RPMI7951 (cell line): ENCODE data around the gene NFIA. TPM values are rescaled to one million over a fixed set of nuclear protein-coding genes. Genes with fewer than 3 reads are reported as not detected.

Experiments
- DNase-seq: peaks from one replicate; pipeline ENCODE4 v3.0.0-alpha.2; 2012; ENCODE audit warnings: low read depth
- total RNA-seq: library from RNA; depleted of rRNA; stranded (reverse); fragments of >200 nt; shearing (Covaris generic); gene quantifications from 2 replicates; pipeline ENCODE4 v1.2.3, GENCODE V29; 2014

The NFIA gene
- total RNA-seq, 1 experiment from 2014 or later: 3.0 TPM

DNA sequence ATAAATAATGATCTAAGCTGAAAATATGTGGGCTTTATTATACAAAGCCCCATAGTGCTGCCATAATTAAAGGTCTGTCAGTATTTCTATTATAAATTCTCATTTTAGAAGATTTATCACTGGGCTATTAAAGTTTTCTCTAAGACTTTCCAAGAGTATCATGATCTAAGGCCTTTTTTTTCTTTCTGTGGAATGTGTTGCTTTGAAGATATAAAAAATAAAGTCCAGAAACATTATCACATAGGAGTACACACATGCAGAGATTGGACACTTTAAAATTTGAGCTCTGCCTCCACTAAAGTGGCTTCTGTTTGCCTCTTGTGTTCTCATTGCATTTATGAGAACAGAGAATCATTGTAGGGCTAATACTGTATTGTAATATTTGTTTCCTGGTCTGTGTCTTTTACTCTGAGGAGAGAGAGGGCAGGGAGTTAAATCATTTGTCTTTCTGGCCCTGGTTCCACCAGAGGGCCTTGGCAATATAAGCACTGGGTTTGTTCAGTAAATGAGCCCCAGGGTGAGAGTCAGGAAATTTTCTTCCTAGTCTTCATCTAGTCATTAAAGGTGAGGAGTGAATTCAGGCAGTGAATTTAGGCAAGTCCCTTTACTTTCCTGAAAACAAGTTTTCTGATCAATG lies 70.2 kb downstream of the NFIA start:
- no peak for DNase-seq

DNA sequence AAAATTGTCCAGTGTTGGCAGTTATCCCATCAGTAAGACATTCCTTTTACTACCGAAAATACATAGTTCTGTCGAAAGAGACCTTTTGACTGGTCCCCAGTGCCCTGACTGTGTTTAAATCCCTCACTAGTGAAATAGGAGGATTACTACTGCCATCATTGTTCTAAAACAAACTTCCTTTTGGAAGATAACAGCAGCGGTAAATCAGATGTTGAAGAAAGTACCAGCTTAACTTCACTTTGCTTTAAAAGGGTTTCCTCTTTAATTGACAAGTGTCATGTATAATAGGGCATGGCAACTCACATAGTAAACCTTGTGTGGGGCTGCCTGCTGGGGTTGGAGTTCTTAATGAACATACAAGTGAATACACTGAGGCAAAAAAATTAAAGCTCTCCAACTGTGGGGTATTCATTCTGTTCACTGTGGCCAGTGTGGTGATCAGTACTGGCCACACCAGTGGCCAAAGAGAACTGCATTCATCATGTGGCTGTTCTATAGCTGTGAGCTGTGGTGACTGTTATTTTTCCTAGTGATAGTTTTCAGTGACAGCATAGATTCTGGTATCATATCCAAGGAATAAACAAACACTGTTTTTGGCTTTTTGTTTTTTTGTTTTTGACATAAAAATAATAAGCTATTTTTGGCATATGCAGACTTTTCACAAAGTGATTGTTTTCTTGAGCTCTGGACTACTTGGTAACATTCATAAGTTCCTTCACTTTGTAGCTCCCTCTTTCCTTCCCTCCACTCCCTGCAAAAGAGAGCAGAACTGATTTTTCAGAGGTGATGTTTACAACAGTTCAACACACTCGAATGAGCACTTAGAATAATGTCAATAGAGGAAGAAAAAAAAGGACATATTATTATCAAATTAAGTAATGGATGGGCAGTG lies 74.5 kb downstream of the NFIA start:
- DNase-seq: no peak

DNA sequence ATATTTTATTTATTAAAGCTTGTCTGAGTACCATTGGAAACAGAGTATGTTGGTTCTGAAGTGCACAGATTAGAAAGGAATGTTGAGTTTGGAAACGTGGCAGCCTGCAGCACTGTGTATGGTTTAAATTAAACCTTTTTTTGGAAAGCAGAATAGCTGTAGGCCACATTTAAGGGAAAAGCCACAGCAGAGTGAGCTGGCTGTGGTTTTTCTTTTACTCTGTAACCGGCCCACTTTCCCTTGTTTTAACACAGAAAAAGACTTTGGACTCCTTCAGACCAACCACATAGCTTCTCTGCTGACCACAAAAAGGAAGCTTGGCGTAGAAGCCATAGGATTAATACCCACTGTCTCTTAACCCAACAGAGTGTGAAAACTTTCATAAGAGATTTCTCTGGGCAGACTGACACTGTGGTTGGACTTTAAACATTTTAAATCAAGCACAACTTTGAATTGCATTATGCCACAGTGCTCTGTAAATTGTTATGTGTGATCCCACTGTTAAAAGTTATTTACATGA lies 75.2 kb downstream of the NFIA start:
- DNase-seq: peak; percentile 76

DNA sequence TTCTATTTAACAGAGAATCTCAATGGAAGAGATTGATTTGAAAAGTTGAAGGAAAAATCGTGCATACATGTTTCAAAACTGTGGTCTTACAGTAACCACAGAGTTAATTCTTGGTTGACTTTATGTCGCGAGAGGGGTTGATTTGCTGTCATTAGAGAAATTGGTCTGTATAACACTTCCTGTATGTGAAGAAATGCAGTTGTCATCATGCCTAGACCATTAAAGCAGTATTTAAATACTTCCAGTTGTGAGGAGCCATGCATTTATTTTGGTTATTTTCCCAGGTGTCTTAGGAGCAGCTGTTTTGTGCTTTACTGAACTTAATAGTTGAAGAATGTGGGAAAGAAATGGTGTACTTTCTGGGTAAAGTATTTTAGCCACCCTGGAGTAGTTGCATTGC lies 76.2 kb downstream of the NFIA start:
- no peak for DNase-seq

DNA sequence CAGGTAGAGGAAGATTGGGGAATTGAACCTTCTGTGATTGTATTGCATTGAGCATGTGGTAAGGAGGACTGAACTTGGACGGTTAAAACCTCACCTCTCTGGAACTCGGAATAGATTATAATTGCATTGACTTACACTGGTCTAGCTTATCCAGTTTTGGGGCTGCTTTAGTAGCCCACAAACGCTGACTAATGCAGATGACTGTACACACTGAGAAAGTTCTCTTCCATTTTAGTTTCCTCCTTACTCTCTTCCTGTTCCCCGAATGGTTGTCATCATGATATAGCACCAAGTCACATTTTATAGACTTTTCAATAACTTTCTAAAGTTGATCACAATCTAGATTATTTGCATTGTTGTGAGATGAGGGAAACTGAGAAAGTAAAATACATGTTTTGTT lies 78.2 kb downstream of the NFIA start:
- no peak for DNase-seq

DNA sequence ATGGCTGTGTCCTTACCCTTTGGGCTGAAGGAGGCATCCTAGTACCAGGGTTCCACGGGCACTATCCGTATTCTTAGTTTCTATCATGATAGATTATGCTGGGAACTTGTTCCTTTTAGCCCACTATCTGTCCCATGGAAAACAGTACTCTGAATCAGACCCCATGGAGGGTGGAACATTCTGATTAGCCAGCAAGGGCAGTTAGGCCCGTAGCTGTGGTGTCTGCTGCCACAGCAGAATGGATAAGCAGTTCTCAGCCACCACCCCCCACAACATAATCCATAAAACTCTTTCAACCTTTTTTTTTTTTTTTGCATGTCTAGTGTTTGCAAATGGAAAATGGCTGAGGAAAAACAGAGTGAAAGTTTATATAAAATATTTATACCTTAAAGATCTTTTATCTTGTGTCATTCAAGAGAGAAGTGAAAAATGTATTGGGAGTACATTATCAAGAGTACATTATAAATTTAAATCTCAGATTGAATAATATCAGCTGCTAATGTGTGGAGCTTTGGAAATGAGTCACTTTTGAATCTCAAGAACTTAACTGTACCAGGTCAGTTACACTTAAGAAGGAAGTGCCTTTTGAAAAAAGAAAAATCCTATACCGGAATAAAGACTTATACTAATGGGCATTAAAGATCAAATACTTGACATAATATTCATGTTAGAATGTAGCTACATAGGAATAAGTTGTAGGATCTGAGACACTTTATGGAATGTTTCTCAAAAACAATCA lies 80.3 kb downstream of the NFIA start:
- DNase-seq: no peak

DNA sequence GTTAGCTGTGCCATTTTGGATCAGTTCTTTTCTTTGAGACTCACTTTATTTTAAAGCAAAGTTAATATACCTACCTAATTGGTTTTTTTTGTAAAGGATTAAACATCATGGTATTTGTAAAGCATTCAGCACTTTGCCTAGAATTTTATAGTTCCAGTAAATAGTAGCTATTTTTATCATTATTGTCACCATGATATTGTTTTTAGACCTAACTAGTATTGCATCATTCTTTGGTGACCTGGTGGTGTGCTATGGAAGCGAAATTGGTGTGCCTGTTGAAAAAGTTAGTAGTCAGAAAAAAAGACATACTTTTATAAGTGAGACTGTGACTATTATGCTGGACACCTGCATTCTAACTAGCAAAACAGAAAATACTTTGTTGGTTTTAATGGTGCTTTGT lies 81.0 kb downstream of the NFIA start:
- no peak for DNase-seq

DNA sequence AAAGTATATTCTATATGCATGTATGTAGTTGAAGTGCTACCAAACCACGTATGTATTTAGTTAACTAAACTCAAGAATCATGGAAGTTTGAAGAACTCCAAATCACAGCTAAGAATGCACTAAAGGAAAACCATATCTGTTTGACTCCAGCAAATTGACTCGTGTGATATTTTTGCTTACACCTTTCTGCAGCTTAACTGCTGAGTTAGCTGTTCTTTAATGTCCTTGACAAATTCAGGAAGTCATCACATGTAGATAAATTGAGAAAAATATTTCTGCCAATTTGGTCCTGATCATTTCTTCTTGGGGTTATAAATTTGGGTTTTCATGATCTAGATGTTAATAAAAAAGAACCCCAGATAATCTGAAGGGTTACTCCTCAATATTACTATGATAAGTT lies 83.0 kb downstream of the NFIA start:
- no peak for DNase-seq

DNA sequence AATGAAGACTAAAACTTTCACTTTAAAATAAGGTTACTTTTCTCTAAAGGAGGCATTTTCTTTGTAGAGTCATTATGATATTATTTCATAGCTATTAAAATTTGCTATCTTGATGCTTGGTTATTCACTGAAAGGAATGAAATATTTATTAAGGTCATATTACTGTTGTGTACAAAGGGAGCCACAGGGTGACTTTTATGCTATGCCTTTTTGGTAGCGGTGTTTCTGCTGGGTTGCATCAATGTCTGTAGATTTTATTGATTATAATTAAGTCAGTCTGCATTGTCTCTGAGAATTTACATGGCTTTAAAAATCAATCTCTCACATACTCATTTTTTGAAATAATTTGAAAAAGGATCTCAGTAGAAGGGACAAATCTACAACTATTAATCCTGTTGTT lies 84.9 kb downstream of the NFIA start:
- DNase-seq: no peak

DNA sequence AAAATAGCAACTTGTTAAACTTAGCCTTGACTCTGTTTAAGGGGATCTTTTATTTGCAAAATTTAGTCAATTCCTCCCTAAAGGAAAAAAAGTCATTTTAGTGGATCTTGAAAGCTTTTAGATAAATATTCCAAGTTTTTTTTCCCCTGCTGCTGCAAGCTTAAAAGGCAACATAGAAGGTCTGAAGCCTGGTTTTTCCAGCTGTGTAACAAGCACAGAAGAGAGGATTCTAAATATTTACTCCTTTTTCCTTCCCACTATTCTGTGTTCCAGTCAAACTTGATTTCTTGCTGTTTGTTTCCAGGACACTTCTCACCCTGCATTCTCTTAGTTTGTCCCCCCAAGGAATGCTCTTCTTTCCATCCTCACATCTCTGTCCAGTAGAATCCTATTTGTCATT lies 86.7 kb downstream of the NFIA start:
- DNase-seq: no peak

DNA sequence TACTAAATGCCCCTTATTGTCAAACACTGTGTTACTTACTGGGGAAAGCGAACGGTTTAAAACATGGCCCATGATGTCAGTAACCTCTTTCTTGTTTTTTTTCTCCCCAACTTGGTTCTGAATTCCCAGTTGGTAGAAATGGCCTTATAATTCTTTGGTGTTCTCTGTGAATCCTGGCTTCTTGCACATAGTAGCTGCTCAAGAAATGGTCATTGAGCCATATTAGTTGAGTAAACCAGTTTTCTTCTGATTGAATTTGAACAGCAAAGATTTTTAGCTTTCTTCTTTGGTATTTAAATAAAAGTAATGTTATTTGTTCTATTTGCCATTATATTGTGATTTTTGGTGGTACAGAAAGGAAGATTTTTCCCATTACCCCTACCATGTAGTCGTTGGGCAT lies 87.3 kb downstream of the NFIA start:
- DNase-seq: no peak

DNA sequence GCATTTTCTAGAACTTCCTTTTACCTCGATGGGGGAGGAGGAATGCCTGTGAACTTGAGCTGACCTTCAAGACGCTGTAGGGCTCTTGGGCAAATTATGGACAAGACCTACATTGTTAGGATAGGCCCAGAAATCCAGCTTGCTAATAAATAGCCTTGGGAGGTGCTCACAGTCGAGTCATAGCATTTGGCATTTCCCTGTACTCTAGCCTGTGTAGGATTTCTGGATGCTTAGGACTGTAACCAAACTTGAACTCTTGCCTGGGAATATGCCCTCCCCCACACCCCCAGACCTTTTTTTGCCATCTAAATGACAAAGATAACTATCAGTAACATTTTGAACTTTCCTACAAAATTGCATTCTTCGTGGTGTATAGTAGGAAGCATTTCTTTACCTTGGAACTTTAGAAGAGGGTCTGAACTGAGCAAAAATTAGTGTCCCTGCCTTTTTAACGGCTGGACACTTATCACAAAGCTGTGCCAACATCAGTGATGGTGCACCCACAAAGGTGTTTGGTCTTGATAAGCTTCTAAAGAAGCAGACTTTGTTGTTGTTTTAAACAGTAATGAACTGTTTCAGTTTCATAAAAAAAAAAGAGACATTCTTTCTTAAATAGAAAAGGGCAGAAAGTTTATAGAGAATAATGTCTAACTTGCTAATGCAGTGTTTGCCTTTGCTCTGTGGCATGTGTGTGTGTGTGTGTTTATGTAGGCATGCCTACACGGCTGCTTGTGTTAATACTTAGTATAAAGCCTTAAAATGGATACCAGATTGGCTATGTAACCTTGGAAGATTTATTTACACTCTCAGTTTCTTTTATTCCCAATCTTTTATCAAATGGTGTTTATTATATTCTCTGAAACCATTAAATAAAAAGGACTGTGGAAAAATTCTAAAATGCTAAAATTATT lies 88.2 kb downstream of the NFIA start:
- no peak for DNase-seq

DNA sequence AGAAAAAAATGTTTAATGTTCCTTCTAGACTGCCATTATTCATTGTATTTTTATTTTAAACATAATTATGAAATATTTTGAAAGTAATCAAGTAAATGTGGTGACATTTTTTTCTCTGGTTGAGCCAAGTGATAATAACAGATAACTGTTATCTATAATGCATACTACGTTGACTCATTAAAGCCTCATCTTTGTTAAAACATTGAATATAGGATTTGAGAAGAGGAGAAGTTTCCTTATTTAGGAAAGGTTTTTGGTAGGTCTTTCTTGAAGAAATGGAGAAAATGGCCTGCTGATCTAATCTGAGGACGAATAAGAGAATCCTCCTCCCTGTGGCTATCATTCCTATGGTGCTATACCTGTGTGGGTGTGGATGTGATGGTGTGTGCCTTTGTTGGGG lies 89.0 kb downstream of the NFIA start:
- no peak for DNase-seq

DNA sequence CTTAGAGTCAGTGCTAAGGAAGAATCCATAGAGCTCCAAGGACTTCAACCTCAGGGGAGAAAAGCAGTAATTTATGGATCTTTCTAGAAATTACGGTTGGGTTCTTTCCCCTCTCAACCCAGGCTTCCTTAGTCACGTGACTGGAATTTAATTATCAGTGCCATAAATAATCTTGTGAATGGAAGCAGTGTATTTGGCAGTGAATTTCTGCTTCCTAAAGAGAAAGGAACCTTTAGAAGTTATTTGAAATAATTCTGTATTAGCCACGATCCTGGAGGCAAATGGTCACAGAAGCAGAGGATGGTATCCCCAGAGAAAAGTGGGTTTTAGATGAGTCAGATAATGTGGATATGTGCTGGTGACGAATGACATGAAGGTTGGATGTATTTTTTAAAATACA lies 89.6 kb downstream of the NFIA start:
- no peak for DNase-seq

DNA sequence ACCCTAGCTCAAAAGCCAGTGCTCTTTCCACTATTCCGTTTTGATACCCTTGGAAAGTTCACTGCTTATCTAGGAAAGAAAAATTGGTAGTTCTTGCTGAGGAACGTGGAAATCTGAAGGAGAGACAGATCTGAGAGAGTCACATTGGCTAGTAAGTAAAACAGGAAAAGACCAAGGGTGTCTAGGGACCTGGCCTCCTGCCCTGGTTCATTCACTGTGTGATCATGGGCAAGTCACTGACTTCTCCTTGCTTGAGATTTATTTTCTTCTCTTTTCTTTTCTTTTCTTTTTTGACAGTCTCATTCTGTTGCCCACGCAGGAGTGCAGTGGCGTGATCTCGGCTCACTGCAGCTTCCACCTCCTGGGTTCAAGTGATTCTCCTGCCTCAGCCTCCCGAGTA lies 90.8 kb downstream of the NFIA start:
- DNase-seq: no peak

DNA sequence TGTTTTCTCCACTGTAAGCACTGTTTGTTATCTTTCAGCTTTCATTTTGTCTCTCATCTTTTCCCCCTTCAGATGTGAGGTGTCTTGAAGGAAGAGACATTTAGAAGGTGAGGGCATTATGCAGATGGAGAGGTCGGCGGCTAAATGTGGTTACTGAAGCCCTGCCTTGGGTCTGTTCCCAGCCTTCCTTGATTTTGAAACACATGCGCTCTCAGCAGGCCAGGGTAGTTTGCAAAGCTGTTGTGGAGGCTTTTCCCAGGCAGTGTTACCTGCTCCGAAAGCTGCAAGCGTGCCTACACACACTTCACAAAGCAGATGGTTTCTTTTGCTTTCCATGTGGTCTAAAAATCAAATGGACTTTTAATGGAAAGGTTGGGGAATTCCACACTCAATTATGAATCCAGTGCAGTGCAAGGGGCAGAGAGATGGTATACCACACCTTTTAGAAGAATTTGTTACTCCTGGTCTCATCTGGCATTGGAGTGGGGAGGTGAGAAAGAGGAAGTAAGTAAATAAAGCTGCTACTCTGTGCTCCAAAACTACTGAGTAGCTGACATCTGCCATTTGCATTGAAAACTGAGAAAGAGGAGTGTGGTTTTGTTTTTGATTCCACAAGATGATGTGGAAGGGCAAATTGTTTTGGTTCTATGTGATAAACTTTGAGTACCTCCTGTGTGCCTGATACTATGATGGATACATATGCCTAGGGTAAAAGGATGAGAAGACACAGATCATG lies 91.9 kb downstream of the NFIA start:
- DNase-seq: no peak

DNA sequence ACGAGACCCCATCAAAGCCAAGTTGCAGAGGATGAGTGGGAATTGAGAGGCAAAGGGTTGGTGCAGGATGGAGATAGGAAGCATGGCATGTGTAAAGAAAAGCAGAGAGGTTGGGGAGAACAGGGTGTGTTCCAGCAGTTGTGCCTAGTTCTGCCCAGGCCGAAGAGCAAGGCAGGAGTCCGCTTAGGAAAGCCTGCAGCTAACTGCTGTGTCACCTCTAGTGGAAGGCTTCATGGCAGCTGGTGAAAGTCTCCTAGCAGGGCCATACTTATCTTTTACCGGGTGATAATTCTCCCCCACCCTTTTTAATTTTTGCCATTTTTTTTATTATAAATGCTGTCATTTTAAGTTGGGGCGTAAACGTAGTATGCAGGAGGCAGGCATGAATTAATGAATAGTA lies 93.6 kb downstream of the NFIA start:
- DNase-seq: no peak

DNA sequence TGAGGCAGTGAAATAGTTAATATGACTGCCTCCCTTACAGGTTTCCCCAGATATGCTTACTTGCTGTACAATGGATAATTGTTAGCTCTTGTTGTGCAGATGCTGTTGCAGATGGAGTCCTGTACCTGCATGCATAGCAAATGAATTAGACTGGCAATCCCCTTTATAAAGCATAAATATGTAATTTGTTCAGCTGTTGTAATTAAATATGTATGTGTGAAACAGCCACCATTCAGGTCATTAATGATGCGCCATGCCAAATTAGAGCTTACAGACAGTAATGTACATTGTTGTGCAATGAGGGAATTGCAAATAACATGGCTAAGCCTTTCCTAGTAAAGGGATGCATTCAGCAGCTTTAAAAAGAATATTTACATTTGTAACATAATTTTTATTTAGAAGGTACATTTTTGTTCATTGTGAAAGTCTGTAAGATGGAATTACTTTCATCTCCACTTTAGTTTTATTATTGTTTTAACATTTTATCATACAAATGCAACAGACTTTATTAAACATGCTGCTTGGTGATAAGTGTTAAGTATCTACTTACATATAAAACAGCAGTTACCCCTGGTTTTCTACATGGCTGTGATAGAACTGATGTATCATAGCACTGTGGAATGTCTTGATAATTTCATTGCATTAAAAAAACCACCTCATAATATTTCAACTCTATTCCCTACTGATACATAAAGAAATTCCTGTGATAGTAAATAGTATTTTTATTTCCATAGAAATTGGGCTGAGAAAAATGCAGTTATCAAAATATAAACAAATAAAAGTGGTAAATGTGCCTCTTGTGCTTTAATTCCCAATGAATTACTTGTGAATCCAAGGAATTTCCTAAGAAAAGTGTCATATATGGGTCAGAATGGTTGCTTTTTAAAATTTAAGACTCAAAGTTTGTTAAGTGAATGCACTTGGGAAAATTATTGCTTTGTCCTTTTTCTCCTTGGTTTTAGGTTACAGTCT lies 99.0 kb downstream of the NFIA start:
- DNase-seq: no peak

DNA sequence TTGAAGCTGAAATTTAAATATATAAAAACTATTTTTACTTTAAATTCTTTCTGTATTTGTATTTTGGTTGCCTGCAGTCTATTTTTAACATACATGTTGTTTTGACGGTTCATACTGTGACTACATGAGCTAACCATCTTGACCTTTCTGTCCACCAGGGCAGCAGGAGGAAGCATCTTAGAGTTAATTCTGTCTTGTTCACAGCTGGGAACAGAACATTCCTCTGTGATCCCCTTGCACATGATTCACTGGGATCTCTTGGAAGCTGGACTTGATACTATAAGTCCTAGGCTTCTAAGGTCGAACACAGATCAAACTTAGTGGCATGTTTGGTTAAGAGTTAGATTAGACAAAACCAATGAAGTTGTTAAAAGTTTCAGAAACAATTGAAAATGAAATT lies 99.7 kb downstream of the NFIA start:
- DNase-seq: peak; percentile 6

DNA sequence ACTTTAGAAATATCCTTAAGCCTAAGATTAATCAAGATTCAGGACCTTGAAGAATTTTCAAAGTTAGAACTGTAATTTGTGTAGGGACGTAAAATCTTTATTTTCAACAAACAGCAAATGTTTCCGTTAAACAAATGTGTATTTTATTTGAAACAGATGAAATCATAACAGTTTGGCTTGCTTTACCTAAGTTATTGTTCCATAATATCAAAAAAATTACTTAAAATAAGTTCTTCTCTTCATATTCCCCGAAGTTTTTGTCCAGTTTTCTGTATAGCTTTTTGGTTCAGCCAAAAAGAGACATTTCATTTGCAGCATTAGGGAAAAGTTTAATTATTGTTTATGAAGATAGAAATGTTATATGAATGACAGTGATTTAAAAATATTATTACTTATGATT lies 100.1 kb downstream of the NFIA start:
- no peak for DNase-seq
